Activated CD8-positive, alpha-beta memory T cell treated with anti-CD3 and anti-CD28 coated beads, Interleukin-2, amount 50 U/mL, for 1 hour (primary cell): ENCODE results near the gene PPIC.
"Not testable (repeated sequence)": the region's sequence is repeated elsewhere in the genome, so short reads cannot be mapped to it uniquely, and the experiment has no call there.

Experiments
- DNase-seq: peaks from one replicate; pipeline ENCODE4 v3.0.0-alpha.2; 2020; ENCODE audit errors: extremely low read depth

Gene PPIC

GRCh38 chr5:123007754-123008153 is 28.8 kb downstream of the PPIC start:
- DNase-seq: no peak

- DNase-seq: no peak
These were observed 29.3 kb downstream of the PPIC start for GRCh38 chr5:123007182-123007581.

- DNase-seq: no peak
These were observed 34.7 kb downstream of the PPIC start for GRCh38 chr5:123001808-123002207.

- DNase-seq: no peak
These were observed 35.8 kb downstream of the PPIC start for GRCh38 chr5:123000731-123001130.

GRCh38 chr5:122999947-123000563 is 36.5 kb downstream of the PPIC start:
- DNase-seq: no peak

- no peak for DNase-seq
These were observed 39.2 kb downstream of the PPIC start for GRCh38 chr5:122997294-122997693.

- no peak for DNase-seq
These were observed 40.4 kb downstream of the PPIC start for GRCh38 chr5:122996091-122996490.

GRCh38 chr5:122985954-122986721 is 50.4 kb downstream of the PPIC start:
- DNase-seq: no peak

- DNase-seq: no peak
These were observed 51.4 kb downstream of the PPIC start for GRCh38 chr5:122985006-122985700.

- no peak for DNase-seq
These were observed 52.1 kb downstream of the PPIC start for GRCh38 chr5:122984425-122984824.

GRCh38 chr5:122982376-122982775 is 54.1 kb downstream of the PPIC start:
- DNase-seq: no peak

GRCh38 chr5:122981846-122982245 is 54.7 kb downstream of the PPIC start:
- no peak for DNase-seq

GRCh38 chr5:122978644-122979297 is 57.8 kb downstream of the PPIC start:
- no peak for DNase-seq

- DNase-seq: no peak
These were observed 58.5 kb downstream of the PPIC start for GRCh38 chr5:122978068-122978467.

GRCh38 chr5:122977319-122977718 is 59.2 kb downstream of the PPIC start:
- no peak for DNase-seq

- not testable (repeated sequence) for DNase-seq
These were observed 62.3 kb downstream of the PPIC start for GRCh38 chr5:122974251-122974650.

GRCh38 chr5:122973759-122974158 is 62.8 kb downstream of the PPIC start:
- DNase-seq: not testable (repeated sequence)
